Measurements from ENCODE around the gene TRMT2A. TPM values are rescaled to one million over a fixed set of nuclear protein-coding genes. Genes with fewer than 3 reads are reported as not detected.

TRMT2A gene
- total and polyA plus RNA-seq, 2 of the 8 experiments (the other 6 are each of a cell fraction or from before 2014, with no cell fraction given) = 44.9 to 50.3 TPM

DNA sequence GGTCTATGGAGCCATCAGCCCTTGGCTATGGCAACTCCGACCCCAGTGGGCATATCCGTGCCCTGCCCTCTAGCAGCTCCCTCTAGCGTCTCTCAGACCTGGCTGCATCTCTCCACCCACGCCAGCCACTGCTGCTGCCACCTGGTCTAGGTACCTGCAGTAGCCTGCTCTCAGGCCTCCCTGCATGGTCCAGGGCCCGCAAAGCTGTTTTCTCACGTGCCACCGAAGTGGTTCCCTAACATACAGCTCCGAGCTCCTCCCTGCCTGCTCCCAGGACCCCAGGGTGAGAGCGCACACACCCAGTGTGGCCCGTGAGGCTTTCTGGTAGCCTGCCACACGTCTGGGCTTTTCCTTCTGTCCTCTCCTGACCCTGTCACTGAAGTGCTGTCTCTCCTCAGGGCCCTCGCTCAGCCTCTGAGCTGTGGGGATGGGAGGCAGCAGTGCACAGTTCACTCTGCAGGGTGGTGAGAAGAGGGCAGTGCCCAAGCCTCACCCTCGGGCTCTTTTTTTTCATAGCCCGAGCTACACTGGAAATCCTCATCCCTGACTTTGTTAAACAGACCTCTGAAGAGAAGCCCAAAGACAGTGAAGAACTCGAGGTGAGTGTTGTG is 22.7 kb downstream of the TRMT2A start:
- peaks cover 15 to 28% of the 10 kb centered on the region in 2 experiments for H4K20me1 ChIP-seq (replicated peaks in 1 of 2; ENCODE audit: control insufficient read depth in 1 of 2, insufficient read depth in 2 of 2, low read length in 2 of 2)
- no peak overlapping the region for H2BK20ac ChIP-seq (ENCODE audit: low read length)
- TF ChIP-seq, protein P1, sequence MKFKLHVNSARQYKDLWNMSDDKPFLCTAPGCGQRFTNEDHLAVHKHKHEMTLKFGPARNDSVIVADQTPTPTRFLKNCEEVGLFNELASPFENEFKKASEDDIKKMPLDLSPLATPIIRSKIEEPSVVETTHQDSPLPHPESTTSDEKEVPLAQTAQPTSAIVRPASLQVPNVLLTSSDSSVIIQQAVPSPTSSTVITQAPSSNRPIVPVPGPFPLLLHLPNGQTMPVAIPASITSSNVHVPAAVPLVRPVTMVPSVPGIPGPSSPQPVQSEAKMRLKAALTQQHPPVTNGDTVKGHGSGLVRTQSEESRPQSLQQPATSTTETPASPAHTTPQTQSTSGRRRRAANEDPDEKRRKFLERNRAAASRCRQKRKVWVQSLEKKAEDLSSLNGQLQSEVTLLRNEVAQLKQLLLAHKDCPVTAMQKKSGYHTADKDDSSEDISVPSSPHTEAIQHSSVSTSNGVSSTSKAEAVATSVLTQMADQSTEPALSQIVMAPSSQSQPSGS (IDR thresholded peaks at IDR 0.05; ENCODE audit: low read length) = no peak
- no peak for TF ChIP-seq CREB1 (IDR thresholded peaks at IDR 0.05)
- TF ChIP-seq TBP (IDR thresholded peaks at IDR 0.05; ENCODE audit: low read depth, low read length) = no peak
- no peak for TF ChIP-seq RNF2 (IDR thresholded peaks at IDR 0.05; ENCODE audit: borderline replicate concordance, low read depth, low read length, missing control alignments, poor library complexity, severe bottlenecking)
- TF ChIP-seq HDAC2 (IDR thresholded peaks at IDR 0.05; ENCODE audit: borderline replicate concordance in 1 of 2, low read depth in 2 of 2, low read length in 2 of 2) = no peak
- no peak for TF ChIP-seq KDM5A (IDR thresholded peaks at IDR 0.05; ENCODE audit: low read length)
- no peak for TF ChIP-seq SP1 (IDR thresholded peaks at IDR 0.05; ENCODE audit: low read depth, low read length)
- TF ChIP-seq ZNF274 (IDR thresholded peaks at IDR 0.05; ENCODE audit: borderline replicate concordance, extremely low read depth, low read length) = no peak
- TF ChIP-seq SAP30 (IDR thresholded peaks at IDR 0.05; ENCODE audit: insufficient read depth, insufficient replicate concordance, low read length) = no peak
- TF ChIP-seq ASH2L (IDR thresholded peaks at IDR 0.05; ENCODE audit: low read length) = no peak
- TF ChIP-seq NRF1 (IDR thresholded peaks at IDR 0.05; ENCODE audit: low read depth, low read length) = no peak

More for the DNA sequence above, 22.7 kb downstream of the TRMT2A start:
- FAIRE-seq = no peak
- Histone ChIP-seq H4K5ac (ENCODE audit: insufficient read length, low read depth, low read length) (no peak overlapping the region), H4K8ac (ENCODE audit: extremely low read depth, insufficient read depth, low read length) (no peak overlapping the region; the same call in 1 of the 2 replicates), H3K4me2 (ENCODE audit: insufficient read depth in 1 of 2, low read depth in 2 of 2, low read length in 2 of 2) (no peak overlapping the region), H3K27ac (ENCODE audit: low read depth, low read length) (no peak overlapping the region), H2AK5ac (ENCODE audit: low read depth, low read length) (no peak overlapping the region), H4K91ac (replicated peaks; ENCODE audit: insufficient read length, low read length) (no peak overlapping the region), H2AFZ (ENCODE audit: low read length) (no peak overlapping the region), H2BK15ac (ENCODE audit: low read length) (no peak overlapping the region), H3K27me3 (replicated peaks in 1 of 4; ENCODE audit: control insufficient read depth in 3 of 4, extremely low read depth in 1 of 4, insufficient read depth in 3 of 4, low read length in 3 of 4) (no peaks in the 10 kb centered on the region), H3K4me3 (ENCODE audit: extremely low read depth in 1 of 4, insufficient read depth in 2 of 4, low read depth in 3 of 4, low read length in 4 of 4) (no peak overlapping the region), H3K9ac (replicated peaks in 1 of 4; ENCODE audit: extremely low read depth in 1 of 4, low read depth in 3 of 4, low read length in 3 of 4) (no peak overlapping the region), H3K18ac (ENCODE audit: extremely low read depth, low read length) (no peak overlapping the region), H2BK120ac (replicated peaks; ENCODE audit: low read depth, low read length) (no peak overlapping the region), H3K23ac (ENCODE audit: insufficient read length) (no peak overlapping the region), H3K4ac (replicated peaks; ENCODE audit: insufficient read length, low read depth, low read length) (no peak overlapping the region), H3K4me1 (replicated peaks in 1 of 4; ENCODE audit: control insufficient read depth in 3 of 4, insufficient read depth in 4 of 4, low read length in 3 of 4) (no peaks in the 10 kb centered on the region), H3K36me3 (ENCODE audit: control insufficient read depth in 2 of 4, insufficient read depth in 4 of 4, low read length in 3 of 4) (peaks cover 48 to 99% (median 80%) of the 10 kb centered on the region in 4 experiments), H2BK5ac (ENCODE audit: low read depth, low read length) (no peak overlapping the region), H3K79me2 (ENCODE audit: control insufficient read depth in 1 of 2, insufficient read depth in 2 of 2, low read length in 2 of 2) (peaks cover 0 to 28% of the 10 kb centered on the region in 2 experiments; a peak in 2 of 4 replicates), H3K23me2 (ENCODE audit: low read depth, low read length) (no peaks in the 10 kb centered on the region), H2BK12ac (ENCODE audit: low read depth, low read length) (no peak overlapping the region), H3K9me3 (ENCODE audit: insufficient read depth in 2 of 2, low read depth in 1 of 2, low read length in 1 of 2) (no peaks in the 10 kb centered on the region; a peak in 1 of 4 replicates), H3K14ac (ENCODE audit: insufficient read length) (no peak overlapping the region), H3K79me1 (ENCODE audit: low read depth, low read length) (peaks cover 9% of the 10 kb centered on the region), H3K56ac (replicated peaks; ENCODE audit: insufficient read length, low read depth, low read length) (no peak overlapping the region)
- CTCF ChIA-PET (ENCODE audit: partially characterized antibody) = interaction anchor here (1.0 to 2.8 kb wide), 8 partner anchors 11 to 144 kb away, joined by 3 to 16 read pairs (median 5); partner anchors contain the start of gene RANBP1
- no peak for DNase-seq (ENCODE audit: low read depth in 1 of 2, low spot score in 2 of 2)
- 88% methylated on average over 14 of the region's 15 CpGs; no CpG with 5 or more reads in 1 of the 2 experiments for WGBS, 2 experiments (ENCODE audit: extremely low coverage in 1 of 2, insufficient coverage in 1 of 2, insufficient read length in 1 of 2, insufficient replicate concordance in 2 of 2, low coverage in 1 of 2, low lambda C conversion rate in 2 of 2, missing lambda C conversion rate in 1 of 2)
- POLR2A ChIA-PET (ENCODE audit: partially characterized antibody) = interaction anchor here (0.5 to 29.4 kb wide), 6 partner anchors 10 to 316 kb away, joined by 3 to 598 read pairs (median 4); partner anchors contain the start of genes RANBP1 and TRMT2A
